ENCODE measurements around the gene SMG9. TPM values are rescaled to one million over a fixed set of nuclear protein-coding genes. Genes with fewer than 3 reads are reported as not detected.

SMG9 gene
- total RNA-seq, 3 donors from 2014 or later, result 32.2 to 41.4 (median 34.7) TPM

GRCh38 chr19:43713208-43713607, 41.6 kb downstream of the SMG9 start:
- Histone ChIP-seq H3K36me3 (ENCODE audit: low read depth) (no peaks in the 10 kb centered on the region), H3K9me3 (peaks cover 7% of the 10 kb centered on the region), H3K4me3 (no peak overlapping the region), H3K4me1 (ENCODE audit: low read depth) (peaks cover 7% of the 10 kb centered on the region)
- intact Hi-C loops (cut with DNase I, micrococcal nuclease), result no loop called here
- peak; percentile 41 for ATAC-seq
- no peak for DNase-seq
- TF ChIP-seq CTCF (IDR thresholded peaks at IDR 0.05), result no peak

- Histone ChIP-seq H3K9me3 (peaks cover 7% of the 10 kb centered on the region), H3K36me3 (ENCODE audit: low read depth) (no peaks in the 10 kb centered on the region), H3K4me1 (ENCODE audit: low read depth) (peaks cover 7% of the 10 kb centered on the region), H3K4me3 (no peak overlapping the region)
- peak in 1 of 3 donors; percentile 17 for DNase-seq
- intact Hi-C loops (cut with DNase I, micrococcal nuclease), result no loop called here
- no peak for TF ChIP-seq CTCF (IDR thresholded peaks at IDR 0.05)
- ATAC-seq, result peak; percentile 84
These were observed 42.9 kb downstream of the SMG9 start for GRCh38 chr19:43711751-43712355.

GRCh38 chr19:43708716-43709115, 46.0 kb downstream of the SMG9 start:
- TF ChIP-seq CTCF (IDR thresholded peaks at IDR 0.05), result no peak
- Histone ChIP-seq H3K9me3 (peaks cover 7% of the 10 kb centered on the region), H3K4me3 (no peak overlapping the region), H3K36me3 (ENCODE audit: low read depth) (no peaks in the 10 kb centered on the region), H3K4me1 (ENCODE audit: low read depth) (peaks cover 7% of the 10 kb centered on the region)
- intact Hi-C loops (cut with DNase I, micrococcal nuclease), result no loop called here
- DNase-seq, result no peak
- no peak for ATAC-seq

- Histone ChIP-seq H3K36me3 (ENCODE audit: low read depth) (no peaks in the 10 kb centered on the region), H3K4me1 (ENCODE audit: low read depth) (no peaks in the 10 kb centered on the region), H3K9me3 (peaks cover 7% of the 10 kb centered on the region), H3K4me3 (no peak overlapping the region)
- no peak for TF ChIP-seq CTCF (IDR thresholded peaks at IDR 0.05)
- DNase-seq (no peak), ATAC-seq (no peak)
- intact Hi-C loops (cut with DNase I, micrococcal nuclease), result no loop called here
These were observed 47.5 kb downstream of the SMG9 start for GRCh38 chr19:43707158-43707712.

GRCh38 chr19:43705729-43706128, 49.0 kb downstream of the SMG9 start:
- no peak for TF ChIP-seq CTCF (IDR thresholded peaks at IDR 0.05)
- Histone ChIP-seq H3K4me3 (no peak overlapping the region), H3K36me3 (ENCODE audit: low read depth) (no peaks in the 10 kb centered on the region), H3K4me1 (ENCODE audit: low read depth) (no peaks in the 10 kb centered on the region), H3K9me3 (peaks cover 7% of the 10 kb centered on the region)
- intact Hi-C loops (cut with DNase I, micrococcal nuclease), result no loop called here
- DNase-seq (no peak), ATAC-seq (no peak)
